ENCODE measurements around the gene DIRAS1.

DNA sequence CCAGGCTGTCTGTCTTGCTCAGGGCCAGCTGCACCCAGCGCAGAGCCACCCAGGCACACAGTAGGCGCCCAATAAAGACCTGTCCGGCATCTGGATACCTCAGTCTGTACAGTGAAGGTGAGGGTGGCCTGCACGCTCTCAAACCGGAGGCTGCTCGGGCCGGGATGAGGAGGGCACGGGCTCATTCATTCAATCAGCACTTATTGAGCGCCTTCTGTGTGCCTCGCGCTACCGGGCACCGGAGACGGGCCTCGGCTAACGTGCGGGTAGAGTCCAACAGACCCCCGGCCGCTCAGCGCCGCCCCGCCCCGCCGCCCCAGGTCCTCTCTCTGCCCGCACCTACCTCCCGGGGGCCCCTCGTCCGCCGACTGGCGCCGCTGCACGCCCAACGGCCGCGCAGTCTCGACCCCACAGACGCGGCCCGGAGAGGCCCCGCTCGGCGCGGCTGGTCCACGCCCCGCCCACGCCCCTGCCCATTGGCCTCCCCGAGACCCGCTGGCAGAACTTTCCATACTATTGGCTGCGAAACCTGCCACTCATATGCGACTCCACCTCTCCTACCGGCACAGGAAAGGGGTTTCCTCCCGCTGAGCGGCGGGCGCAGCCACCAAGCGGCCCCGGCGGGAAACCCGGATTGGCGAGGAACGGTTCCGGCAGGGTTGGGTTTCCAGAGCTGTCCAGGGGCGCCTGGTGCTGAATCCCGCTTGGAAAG, 18.6 kb upstream of the DIRAS1 start, which contains the start of gene SLC39A3:
- TF ChIP-seq, protein P1, sequence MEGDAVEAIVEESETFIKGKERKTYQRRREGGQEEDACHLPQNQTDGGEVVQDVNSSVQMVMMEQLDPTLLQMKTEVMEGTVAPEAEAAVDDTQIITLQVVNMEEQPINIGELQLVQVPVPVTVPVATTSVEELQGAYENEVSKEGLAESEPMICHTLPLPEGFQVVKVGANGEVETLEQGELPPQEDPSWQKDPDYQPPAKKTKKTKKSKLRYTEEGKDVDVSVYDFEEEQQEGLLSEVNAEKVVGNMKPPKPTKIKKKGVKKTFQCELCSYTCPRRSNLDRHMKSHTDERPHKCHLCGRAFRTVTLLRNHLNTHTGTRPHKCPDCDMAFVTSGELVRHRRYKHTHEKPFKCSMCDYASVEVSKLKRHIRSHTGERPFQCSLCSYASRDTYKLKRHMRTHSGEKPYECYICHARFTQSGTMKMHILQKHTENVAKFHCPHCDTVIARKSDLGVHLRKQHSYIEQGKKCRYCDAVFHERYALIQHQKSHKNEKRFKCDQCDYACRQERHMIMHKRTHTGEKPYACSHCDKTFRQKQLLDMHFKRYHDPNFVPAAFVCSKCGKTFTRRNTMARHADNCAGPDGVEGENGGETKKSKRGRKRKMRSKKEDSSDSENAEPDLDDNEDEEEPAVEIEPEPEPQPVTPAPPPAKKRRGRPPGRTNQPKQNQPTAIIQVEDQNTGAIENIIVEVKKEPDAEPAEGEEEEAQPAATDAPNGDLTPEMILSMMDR (IDR thresholded peaks at IDR 0.05), result peak in 3 of 6 experiments; percentile 28 to 50 (median 30)
- TF ChIP-seq POLR2A (IDR thresholded peaks at IDR 0.05), result no peak
